HEK293 (cell line): ENCODE results near the gene CAMSAP3.

Experiments used
- CTCF ChIA-PET: fragments of 350-600 bp; formaldehyde crosslinking; extraction: SDS; loops from one replicate; lab custom pipeline; 2021; ENCODE audit warnings: antibody characterized with exemption; lab: Yijun Ruan, JAX
- POLR2A ChIA-PET: fragments of 300-600 bp; formaldehyde crosslinking; extraction: SDS; loops from one replicate; lab custom pipeline; 2020; ENCODE audit warnings: antibody characterized with exemption, inconsistent platforms; lab: Yijun Ruan, JAX
- H3K27ac ChIP-seq: fragments of 200-500 bp; sonication (Bioruptor generic); 2 replicates; pipeline ENCODE4 v1.5.1; 2014; ENCODE audit warnings: low read depth, low read length, control low read depth, inconsistent platforms; ENCODE audit errors: extremely low read depth
- H3K36me3 ChIP-seq, 2 experiments: fragments of 200-500 bp in 1 of 2; sonication (Bioruptor generic) in 1 of 2; 1 replicate in 1 of 2; 2 replicates in 1 of 2; pipeline ENCODE4 v1.5.1; 2014 to 2017; ENCODE audit warnings: inconsistent platforms in 2 of 2, low read length in 2 of 2; ENCODE audit not compliant: control insufficient read depth in 2 of 2, insufficient read depth in 1 of 2
- H3K4me1 ChIP-seq: fragments of 200-500 bp; sonication (Bioruptor generic); 2 replicates; pipeline ENCODE4 v1.5.1; 2014; ENCODE audit warnings: mild to moderate bottlenecking, low read length, inconsistent platforms; ENCODE audit not compliant: control insufficient read depth, insufficient read depth
- H3K4me3 ChIP-seq: 2 replicates; pipeline ENCODE4 v1.5.1; 2011; ENCODE audit warnings: low read depth, mild to moderate bottlenecking, control low read depth, low read length, moderate library complexity
- H3K9me3 ChIP-seq: fragments of 200-500 bp; sonication (Bioruptor generic); 2 replicates; pipeline ENCODE4 v1.5.1; 2014; ENCODE audit warnings: low read depth, low read length, inconsistent platforms; ENCODE audit not compliant: control insufficient read depth, insufficient read depth
- BCL11B ChIP-seq: fragments of 450-650 bp; formaldehyde crosslinking; IDR thresholded peaks from 2 replicates; pipeline ENCODE4 v1.5.1; 2016; ENCODE audit warnings: low read depth, missing biosample characterization, missing genetic modification characterization
- GLI2 ChIP-seq: fragments of 450-650 bp; formaldehyde crosslinking; IDR thresholded peaks from 2 replicates; pipeline ENCODE4; 2017; ENCODE audit warnings: missing biosample characterization, missing genetic modification characterization, low read depth, borderline replicate concordance
- GLIS2 ChIP-seq: fragments of 450-650 bp; formaldehyde crosslinking; IDR thresholded peaks from 2 replicates; pipeline ENCODE4 v1.5.1; 2016; ENCODE audit warnings: missing biosample characterization, missing genetic modification characterization
- INSM2 ChIP-seq: fragments of 450-650 bp; formaldehyde crosslinking; IDR thresholded peaks from 2 replicates; pipeline ENCODE4 v1.5.1; 2016; ENCODE audit warnings: missing biosample characterization, missing genetic modification characterization
- SCRT2 ChIP-seq: fragments of 450-650 bp; formaldehyde crosslinking; IDR thresholded peaks from 2 replicates; pipeline ENCODE4 v1.5.1; 2016; ENCODE audit warnings: missing biosample characterization, missing genetic modification characterization
- SP2 ChIP-seq: fragments of 450-650 bp; formaldehyde crosslinking; IDR thresholded peaks from 2 replicates; pipeline ENCODE4 v1.5.1; 2016; ENCODE audit warnings: missing biosample characterization, missing genetic modification characterization
- WT1 ChIP-seq: fragments of 450-650 bp; formaldehyde crosslinking; IDR thresholded peaks from 2 replicates; pipeline ENCODE4 v1.5.1; 2016; ENCODE audit warnings: missing biosample characterization, missing genetic modification characterization
- ZFP3 ChIP-seq: fragments of 450-650 bp; formaldehyde crosslinking; IDR thresholded peaks from 2 replicates; pipeline ENCODE4 v1.5.1; 2016; ENCODE audit warnings: low read depth, missing biosample characterization, missing genetic modification characterization
- ZIC2 ChIP-seq: fragments of 450-650 bp; formaldehyde crosslinking; IDR thresholded peaks from 2 replicates; pipeline ENCODE4 v1.5.1; 2016; ENCODE audit warnings: missing biosample characterization, missing genetic modification characterization
- ZNF121 ChIP-seq: fragments of 450-650 bp; formaldehyde crosslinking; IDR thresholded peaks from 2 replicates; pipeline ENCODE4 v1.5.1; 2016; ENCODE audit warnings: missing biosample characterization, missing genetic modification characterization
- ZNF174 ChIP-seq: fragments of 450-650 bp; formaldehyde crosslinking; IDR thresholded peaks from 2 replicates; pipeline ENCODE4 v1.5.0; 2017; ENCODE audit warnings: missing biosample characterization, mild to moderate bottlenecking, missing genetic modification characterization
- ZNF23 ChIP-seq: fragments of 450-650 bp; formaldehyde crosslinking; IDR thresholded peaks from 2 replicates; pipeline ENCODE4 v1.5.1; 2016; ENCODE audit warnings: missing biosample characterization, missing genetic modification characterization, borderline replicate concordance
- ZNF37A ChIP-seq: fragments of 450-650 bp; IDR thresholded peaks from 2 replicates; pipeline ENCODE4 v1.5.1; 2018; ENCODE audit warnings: missing biosample characterization, missing genetic modification characterization
- ZNF501 ChIP-seq: fragments of 450-650 bp; formaldehyde crosslinking; IDR thresholded peaks from 2 replicates; pipeline ENCODE4 v1.5.1; 2016; ENCODE audit warnings: missing biosample characterization, missing genetic modification characterization
- ZNF510 ChIP-seq: fragments of 450-650 bp; formaldehyde crosslinking; IDR thresholded peaks from 2 replicates; pipeline ENCODE4 v1.5.1; 2018; ENCODE audit warnings: mild to moderate bottlenecking, missing genetic modification characterization, missing biosample characterization; ENCODE audit not compliant: insufficient replicate concordance
- ZNF560 ChIP-seq: fragments of 450-650 bp; formaldehyde crosslinking; IDR thresholded peaks from 2 replicates; pipeline ENCODE4 v1.5.1; 2017; ENCODE audit warnings: missing biosample characterization, missing genetic modification characterization, borderline replicate concordance
- ZNF610 ChIP-seq: fragments of 450-650 bp; formaldehyde crosslinking; IDR thresholded peaks from 2 replicates; pipeline ENCODE4 v1.5.1; 2016; ENCODE audit warnings: missing biosample characterization, missing genetic modification characterization, borderline replicate concordance
- ZNF621 ChIP-seq: fragments of 450-650 bp; formaldehyde crosslinking; IDR thresholded peaks from 2 replicates; pipeline ENCODE4 v1.5.1; 2017; ENCODE audit warnings: missing biosample characterization, missing genetic modification characterization
- ZNF701 ChIP-seq: fragments of 450-650 bp; formaldehyde crosslinking; IDR thresholded peaks from 2 replicates; pipeline ENCODE4 v1.5.1; 2016; ENCODE audit warnings: missing biosample characterization, missing genetic modification characterization
- ZNF792 ChIP-seq: fragments of 450-650 bp; formaldehyde crosslinking; IDR thresholded peaks from 2 replicates; pipeline ENCODE4 v1.5.1; 2016; ENCODE audit warnings: missing biosample characterization, missing genetic modification characterization
- TF ChIP-seq, protein P1 (sequence below): fragments of 450-650 bp; formaldehyde crosslinking; IDR thresholded peaks from 2 replicates; pipeline ENCODE4 v1.5.1; 2016; ENCODE audit warnings: missing biosample characterization, missing genetic modification characterization

CAMSAP3 gene

DNA sequence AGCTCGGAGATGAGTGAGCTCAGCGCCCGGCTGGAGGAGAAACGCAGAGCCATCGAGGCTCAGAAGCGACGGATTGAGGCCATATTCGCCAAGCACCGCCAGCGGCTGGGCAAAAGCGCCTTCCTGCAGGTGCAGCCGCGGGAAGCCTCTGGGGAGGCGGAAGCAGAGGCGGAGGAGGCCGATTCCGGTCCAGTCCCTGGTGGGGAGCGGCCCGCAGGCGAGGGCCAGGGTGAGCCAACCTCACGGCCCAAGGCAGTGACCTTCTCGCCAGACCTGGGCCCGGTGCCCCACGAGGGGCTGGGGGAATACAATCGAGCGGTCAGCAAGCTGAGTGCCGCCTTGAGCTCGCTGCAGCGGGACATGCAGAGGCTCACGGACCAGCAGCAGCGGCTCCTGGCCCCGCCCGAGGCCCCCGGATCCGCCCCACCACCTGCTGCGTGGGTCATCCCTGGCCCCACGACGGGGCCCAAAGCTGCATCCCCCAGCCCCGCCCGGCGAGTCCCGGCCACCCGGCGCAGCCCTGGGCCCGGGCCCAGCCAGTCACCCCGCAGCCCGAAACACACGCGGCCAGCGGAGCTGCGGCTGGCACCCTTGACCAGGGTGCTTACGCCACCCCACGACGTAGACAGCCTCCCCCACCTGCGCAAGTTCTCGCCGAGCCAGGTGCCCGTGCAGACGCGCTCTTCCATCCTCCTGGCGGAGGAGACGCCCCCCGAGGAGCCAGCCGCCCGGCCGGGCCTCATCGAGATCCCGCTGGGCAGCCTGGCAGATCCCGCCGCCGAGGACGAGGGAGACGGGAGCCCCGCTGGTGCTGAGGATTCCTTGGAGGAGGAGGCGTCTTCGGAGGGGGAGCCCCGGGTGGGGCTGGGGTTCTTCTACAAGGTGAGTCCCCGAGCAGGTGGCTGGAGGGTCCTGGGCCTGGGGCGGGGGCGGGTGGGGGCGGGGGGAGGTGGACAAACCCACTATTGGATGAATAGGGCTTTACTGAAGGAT is 16.9 kb downstream of the CAMSAP3 start:
- CTCF ChIA-PET, result no interaction called here
- POLR2A ChIA-PET, result no interaction called here
- H3K4me1 ChIP-seq, result no peaks in the 10 kb centered on the region
- no peak for TF ChIP-seq ZNF621 (tag by site-specific recombination)
- no peak for TF ChIP-seq ZNF23 (tag by site-specific recombination)
- no peak for TF ChIP-seq SP2 (tag by site-specific recombination)
- TF ChIP-seq ZIC2, result no peak
- no peak for TF ChIP-seq ZFP3
- no peak for TF ChIP-seq ZNF501 (tag by site-specific recombination)
- no peak for TF ChIP-seq GLIS2 (tag by site-specific recombination)
- no peak for TF ChIP-seq ZNF701
- no peak for TF ChIP-seq ZNF174 (tag by site-specific recombination)
- no peak for TF ChIP-seq ZNF560 (tag by site-specific recombination)
- no peak for TF ChIP-seq ZNF610 (tag by site-specific recombination)
- no peak for TF ChIP-seq ZNF37A (tag by site-specific recombination)
- TF ChIP-seq, all 188 proteins: peak for 0
- Histone ChIP-seq H3K4me3 (no peak overlapping the region), H3K9me3 (no peaks in the 10 kb centered on the region), H3K36me3 (peaks cover 8 to 55% of the 10 kb centered on the region in 2 experiments; a peak in 2 of 3 replicates), H3K27ac (no peak overlapping the region)

GRCh38 chr19:7614859-7615741 is 19.4 kb downstream of the CAMSAP3 start:
- POLR2A ChIA-PET, result no interaction called here
- CTCF ChIA-PET, result no interaction called here

GRCh38 chr19:7617172-7617571 is 21.5 kb downstream of the CAMSAP3 start:
- no peak overlapping the region for H3K27ac ChIP-seq
- POLR2A ChIA-PET, result interaction anchor here (0.7 kb wide), 1 partner anchor 31 kb away, joined by 4 read pairs; no protein-coding TSS in a partner anchor
- no peaks in the 10 kb centered on the region; the same call in 1 of the 2 replicates for H3K4me1 ChIP-seq
- H3K36me3 ChIP-seq, result peaks cover 0 to 67% of the 10 kb centered on the region in 2 experiments; a peak in 2 of 3 replicates
- CTCF ChIA-PET, result interaction anchor here (1.9 kb wide), 1 partner anchor 49 kb away, joined by 10 read pairs; no protein-coding TSS in a partner anchor
- peak; percentile 32; the same call in 1 of the 2 replicates for TF ChIP-seq BCL11B (tag by site-specific recombination)
- no peak for TF ChIP-seq ZNF510
- TF ChIP-seq, protein P1, sequence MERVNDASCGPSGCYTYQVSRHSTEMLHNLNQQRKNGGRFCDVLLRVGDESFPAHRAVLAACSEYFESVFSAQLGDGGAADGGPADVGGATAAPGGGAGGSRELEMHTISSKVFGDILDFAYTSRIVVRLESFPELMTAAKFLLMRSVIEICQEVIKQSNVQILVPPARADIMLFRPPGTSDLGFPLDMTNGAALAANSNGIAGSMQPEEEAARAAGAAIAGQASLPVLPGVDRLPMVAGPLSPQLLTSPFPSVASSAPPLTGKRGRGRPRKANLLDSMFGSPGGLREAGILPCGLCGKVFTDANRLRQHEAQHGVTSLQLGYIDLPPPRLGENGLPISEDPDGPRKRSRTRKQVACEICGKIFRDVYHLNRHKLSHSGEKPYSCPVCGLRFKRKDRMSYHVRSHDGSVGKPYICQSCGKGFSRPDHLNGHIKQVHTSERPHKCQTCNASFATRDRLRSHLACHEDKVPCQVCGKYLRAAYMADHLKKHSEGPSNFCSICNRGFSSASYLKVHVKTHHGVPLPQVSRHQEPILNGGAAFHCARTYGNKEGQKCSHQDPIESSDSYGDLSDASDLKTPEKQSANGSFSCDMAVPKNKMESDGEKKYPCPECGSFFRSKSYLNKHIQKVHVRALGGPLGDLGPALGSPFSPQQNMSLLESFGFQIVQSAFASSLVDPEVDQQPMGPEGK (tag by site-specific recombination), result peak; percentile 27; the same call in 1 of the 2 replicates
- 0 out of 2 replicates have a peak, but pooled peaks have one; percentile 7 for TF ChIP-seq SP2 (tag by site-specific recombination)
- TF ChIP-seq INSM2 (tag by site-specific recombination), result no peak
- TF ChIP-seq SCRT2, result peak; percentile 52; the same call in 1 of the 2 replicates
- no peak for TF ChIP-seq WT1 (tag by site-specific recombination)
- no peak for TF ChIP-seq ZNF121 (tag by site-specific recombination)
- no peaks in the 10 kb centered on the region for H3K9me3 ChIP-seq
- H3K4me3 ChIP-seq, result no peak overlapping the region

More at GRCh38 chr19:7614859-7615741, 19.4 kb downstream of the CAMSAP3 start:
- peaks cover 0 to 64% of the 10 kb centered on the region in 2 experiments; a peak in 2 of 3 replicates for H3K36me3 ChIP-seq
- H3K27ac ChIP-seq, result no peak overlapping the region
- no peaks in the 10 kb centered on the region for H3K9me3 ChIP-seq
- TF ChIP-seq ZNF792, result 0 out of 2 replicates have a peak, but pooled peaks have one; percentile 46
- TF ChIP-seq GLI2 (tag by site-specific recombination), result no peak
- TF ChIP-seq, all 188 proteins: peak for 1
- no peaks in the 10 kb centered on the region; the same call in 1 of the 2 replicates for H3K4me1 ChIP-seq
- no peak overlapping the region for H3K4me3 ChIP-seq
